Measurements from ENCODE around the gene NXPH3.

The NXPH3 gene

DNA sequence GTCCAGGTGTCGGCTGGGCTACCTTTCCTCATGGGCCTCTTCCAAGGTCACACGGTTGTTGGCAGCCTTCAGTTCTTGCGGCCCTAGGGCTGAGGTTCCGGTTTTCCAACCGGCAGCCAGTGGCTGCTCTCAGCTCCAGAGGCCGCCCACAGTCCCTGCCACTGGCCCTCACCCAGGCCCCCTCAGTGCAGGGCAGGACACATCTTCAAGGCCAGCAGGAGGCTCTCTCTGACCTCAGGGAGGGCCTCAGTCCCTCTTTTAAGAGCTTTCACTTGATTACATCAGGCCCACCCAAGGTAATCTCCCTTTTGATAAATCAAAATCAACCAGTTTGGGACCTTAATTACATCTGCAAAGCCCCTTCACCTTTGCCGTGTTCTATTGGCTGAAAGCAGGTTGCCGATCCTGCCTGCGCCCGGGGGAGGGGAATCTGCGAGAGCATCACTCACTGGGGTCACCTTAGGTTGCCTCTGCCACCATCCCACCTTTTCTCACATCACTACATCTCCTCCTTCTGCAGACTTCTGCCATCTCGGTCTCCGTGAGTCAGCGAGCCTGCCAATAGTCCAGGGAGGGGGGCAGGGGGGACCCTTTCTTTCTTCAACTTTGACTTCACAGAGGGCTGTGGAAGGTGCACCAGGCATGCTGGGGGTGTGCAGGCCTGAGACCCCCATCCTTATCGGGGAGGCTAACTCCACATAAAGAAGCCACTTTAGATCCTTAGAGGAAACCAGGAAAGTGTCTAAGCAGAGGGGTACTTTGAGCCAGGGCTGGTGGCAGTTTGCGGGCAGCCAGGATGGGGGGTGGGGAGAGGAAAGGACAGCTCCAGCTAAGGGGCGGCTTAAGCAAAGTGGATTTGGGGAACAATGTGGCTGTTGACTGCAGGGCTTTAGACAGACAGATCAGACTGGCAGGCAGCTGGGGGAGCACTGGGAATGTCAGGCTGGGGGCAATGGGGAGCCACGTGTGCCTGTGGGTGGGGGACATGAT lies 28.8 kb upstream of the NXPH3 start:
- no peak for ATAC-seq
- TF ChIP-seq CSDC2 (CRISPR knock-in tag; IDR thresholded peaks at IDR 0.05) = no peak
- TF ChIP-seq ZNF70 (CRISPR knock-in tag; IDR thresholded peaks at IDR 0.05) = no peak
- TF ChIP-seq ZNF8 (CRISPR knock-in tag; IDR thresholded peaks at IDR 0.05) = no peak
- TF ChIP-seq ARNTL (CRISPR knock-in tag; IDR thresholded peaks at IDR 0.05; ENCODE audit: borderline replicate concordance, low read depth) = no peak
- TF ChIP-seq, protein P1, sequence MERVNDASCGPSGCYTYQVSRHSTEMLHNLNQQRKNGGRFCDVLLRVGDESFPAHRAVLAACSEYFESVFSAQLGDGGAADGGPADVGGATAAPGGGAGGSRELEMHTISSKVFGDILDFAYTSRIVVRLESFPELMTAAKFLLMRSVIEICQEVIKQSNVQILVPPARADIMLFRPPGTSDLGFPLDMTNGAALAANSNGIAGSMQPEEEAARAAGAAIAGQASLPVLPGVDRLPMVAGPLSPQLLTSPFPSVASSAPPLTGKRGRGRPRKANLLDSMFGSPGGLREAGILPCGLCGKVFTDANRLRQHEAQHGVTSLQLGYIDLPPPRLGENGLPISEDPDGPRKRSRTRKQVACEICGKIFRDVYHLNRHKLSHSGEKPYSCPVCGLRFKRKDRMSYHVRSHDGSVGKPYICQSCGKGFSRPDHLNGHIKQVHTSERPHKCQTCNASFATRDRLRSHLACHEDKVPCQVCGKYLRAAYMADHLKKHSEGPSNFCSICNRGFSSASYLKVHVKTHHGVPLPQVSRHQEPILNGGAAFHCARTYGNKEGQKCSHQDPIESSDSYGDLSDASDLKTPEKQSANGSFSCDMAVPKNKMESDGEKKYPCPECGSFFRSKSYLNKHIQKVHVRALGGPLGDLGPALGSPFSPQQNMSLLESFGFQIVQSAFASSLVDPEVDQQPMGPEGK (CRISPR knock-in tag; IDR thresholded peaks at IDR 0.05; ENCODE audit: borderline replicate concordance) = no peak
- no peak for TF ChIP-seq ESRRG (CRISPR knock-in tag; IDR thresholded peaks at IDR 0.05)
- TF ChIP-seq, protein P2, sequence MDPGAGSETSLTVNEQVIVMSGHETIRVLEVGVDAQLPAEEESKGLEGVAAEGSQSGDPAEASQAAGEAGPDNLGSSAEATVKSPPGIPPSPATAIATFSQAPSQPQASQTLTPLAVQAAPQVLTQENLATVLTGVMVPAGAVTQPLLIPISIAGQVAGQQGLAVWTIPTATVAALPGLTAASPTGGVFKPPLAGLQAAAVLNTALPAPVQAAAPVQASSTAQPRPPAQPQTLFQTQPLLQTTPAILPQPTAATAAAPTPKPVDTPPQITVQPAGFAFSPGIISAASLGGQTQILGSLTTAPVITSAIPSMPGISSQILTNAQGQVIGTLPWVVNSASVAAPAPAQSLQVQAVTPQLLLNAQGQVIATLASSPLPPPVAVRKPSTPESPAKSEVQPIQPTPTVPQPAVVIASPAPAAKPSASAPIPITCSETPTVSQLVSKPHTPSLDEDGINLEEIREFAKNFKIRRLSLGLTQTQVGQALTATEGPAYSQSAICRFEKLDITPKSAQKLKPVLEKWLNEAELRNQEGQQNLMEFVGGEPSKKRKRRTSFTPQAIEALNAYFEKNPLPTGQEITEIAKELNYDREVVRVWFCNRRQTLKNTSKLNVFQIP (CRISPR knock-in tag; IDR thresholded peaks at IDR 0.05; ENCODE audit: borderline replicate concordance, low read depth) = no peak
- no peak for TF ChIP-seq PPARA (CRISPR knock-in tag; IDR thresholded peaks at IDR 0.05; ENCODE audit: borderline replicate concordance)
- TF ChIP-seq, protein P3, sequence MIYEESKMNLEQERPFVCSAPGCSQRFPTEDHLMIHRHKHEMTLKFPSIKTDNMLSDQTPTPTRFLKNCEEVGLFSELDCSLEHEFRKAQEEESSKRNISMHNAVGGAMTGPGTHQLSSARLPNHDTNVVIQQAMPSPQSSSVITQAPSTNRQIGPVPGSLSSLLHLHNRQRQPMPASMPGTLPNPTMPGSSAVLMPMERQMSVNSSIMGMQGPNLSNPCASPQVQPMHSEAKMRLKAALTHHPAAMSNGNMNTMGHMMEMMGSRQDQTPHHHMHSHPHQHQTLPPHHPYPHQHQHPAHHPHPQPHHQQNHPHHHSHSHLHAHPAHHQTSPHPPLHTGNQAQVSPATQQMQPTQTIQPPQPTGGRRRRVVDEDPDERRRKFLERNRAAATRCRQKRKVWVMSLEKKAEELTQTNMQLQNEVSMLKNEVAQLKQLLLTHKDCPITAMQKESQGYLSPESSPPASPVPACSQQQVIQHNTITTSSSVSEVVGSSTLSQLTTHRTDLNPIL (CRISPR knock-in tag; IDR thresholded peaks at IDR 0.05; ENCODE audit: low read depth) = no peak
- TF ChIP-seq, protein P4, sequence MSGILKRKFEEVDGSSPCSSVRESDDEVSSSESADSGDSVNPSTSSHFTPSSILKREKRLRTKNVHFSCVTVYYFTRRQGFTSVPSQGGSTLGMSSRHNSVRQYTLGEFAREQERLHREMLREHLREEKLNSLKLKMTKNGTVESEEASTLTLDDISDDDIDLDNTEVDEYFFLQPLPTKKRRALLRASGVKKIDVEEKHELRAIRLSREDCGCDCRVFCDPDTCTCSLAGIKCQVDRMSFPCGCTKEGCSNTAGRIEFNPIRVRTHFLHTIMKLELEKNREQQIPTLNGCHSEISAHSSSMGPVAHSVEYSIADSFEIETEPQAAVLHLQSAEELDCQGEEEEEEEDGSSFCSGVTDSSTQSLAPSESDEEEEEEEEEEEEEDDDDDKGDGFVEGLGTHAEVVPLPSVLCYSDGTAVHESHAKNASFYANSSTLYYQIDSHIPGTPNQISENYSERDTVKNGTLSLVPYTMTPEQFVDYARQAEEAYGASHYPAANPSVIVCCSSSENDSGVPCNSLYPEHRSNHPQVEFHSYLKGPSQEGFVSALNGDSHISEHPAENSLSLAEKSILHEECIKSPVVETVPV (CRISPR knock-in tag; IDR thresholded peaks at IDR 0.05) = no peak
- no peak for TF ChIP-seq ZFP3 (CRISPR knock-in tag; IDR thresholded peaks at IDR 0.05)
- no peak for TF ChIP-seq SNAI2 (CRISPR knock-in tag; IDR thresholded peaks at IDR 0.05)
- no peak for TF ChIP-seq ZFP30 (CRISPR knock-in tag; IDR thresholded peaks at IDR 0.05)
- TF ChIP-seq, protein P5, sequence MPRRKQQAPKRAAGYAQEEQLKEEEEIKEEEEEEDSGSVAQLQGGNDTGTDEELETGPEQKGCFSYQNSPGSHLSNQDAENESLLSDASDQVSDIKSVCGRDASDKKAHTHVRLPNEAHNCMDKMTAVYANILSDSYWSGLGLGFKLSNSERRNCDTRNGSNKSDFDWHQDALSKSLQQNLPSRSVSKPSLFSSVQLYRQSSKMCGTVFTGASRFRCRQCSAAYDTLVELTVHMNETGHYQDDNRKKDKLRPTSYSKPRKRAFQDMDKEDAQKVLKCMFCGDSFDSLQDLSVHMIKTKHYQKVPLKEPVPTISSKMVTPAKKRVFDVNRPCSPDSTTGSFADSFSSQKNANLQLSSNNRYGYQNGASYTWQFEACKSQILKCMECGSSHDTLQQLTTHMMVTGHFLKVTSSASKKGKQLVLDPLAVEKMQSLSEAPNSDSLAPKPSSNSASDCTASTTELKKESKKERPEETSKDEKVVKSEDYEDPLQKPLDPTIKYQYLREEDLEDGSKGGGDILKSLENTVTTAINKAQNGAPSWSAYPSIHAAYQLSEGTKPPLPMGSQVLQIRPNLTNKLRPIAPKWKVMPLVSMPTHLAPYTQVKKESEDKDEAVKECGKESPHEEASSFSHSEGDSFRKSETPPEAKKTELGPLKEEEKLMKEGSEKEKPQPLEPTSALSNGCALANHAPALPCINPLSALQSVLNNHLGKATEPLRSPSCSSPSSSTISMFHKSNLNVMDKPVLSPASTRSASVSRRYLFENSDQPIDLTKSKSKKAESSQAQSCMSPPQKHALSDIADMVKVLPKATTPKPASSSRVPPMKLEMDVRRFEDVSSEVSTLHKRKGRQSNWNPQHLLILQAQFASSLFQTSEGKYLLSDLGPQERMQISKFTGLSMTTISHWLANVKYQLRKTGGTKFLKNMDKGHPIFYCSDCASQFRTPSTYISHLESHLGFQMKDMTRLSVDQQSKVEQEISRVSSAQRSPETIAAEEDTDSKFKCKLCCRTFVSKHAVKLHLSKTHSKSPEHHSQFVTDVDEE (CRISPR knock-in tag; IDR thresholded peaks at IDR 0.05) = no peak
- TF ChIP-seq OSR1 (CRISPR knock-in tag; IDR thresholded peaks at IDR 0.05) = no peak
- no peak for TF ChIP-seq GLIS3 (CRISPR knock-in tag; IDR thresholded peaks at IDR 0.05)
- no peak for TF ChIP-seq TOX (CRISPR knock-in tag; IDR thresholded peaks at IDR 0.05; ENCODE audit: borderline replicate concordance)
- no peak for TF ChIP-seq RARB (CRISPR knock-in tag; IDR thresholded peaks at IDR 0.05)

DNA sequence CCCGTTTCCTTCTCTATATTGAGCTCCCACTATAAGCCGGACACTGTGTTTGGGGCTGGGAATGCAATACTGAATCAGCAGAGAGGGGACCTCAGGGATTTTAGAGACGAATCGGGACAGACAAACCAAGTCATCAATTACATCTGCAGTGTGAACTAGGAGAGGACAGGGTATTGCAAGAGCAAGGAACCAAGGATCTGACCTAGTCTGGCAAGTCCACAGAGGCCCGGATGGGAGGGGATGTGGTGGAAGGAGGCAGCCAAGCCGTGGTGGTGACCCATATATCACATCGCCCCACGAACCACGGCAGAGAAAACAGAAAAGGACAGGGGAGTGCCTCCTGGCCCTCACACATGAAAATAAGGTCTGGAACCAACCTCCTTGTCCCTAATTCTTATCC lies 28.1 kb upstream of the NXPH3 start:
- ATAC-seq = no peak
- TF ChIP-seq ZNF70 (CRISPR knock-in tag; IDR thresholded peaks at IDR 0.05) (no peak), RARB (CRISPR knock-in tag; IDR thresholded peaks at IDR 0.05) (no peak), CSDC2 (CRISPR knock-in tag; IDR thresholded peaks at IDR 0.05) (no peak), PPARA (CRISPR knock-in tag; IDR thresholded peaks at IDR 0.05; ENCODE audit: borderline replicate concordance) (no peak), OSR1 (CRISPR knock-in tag; IDR thresholded peaks at IDR 0.05) (no peak), ARNTL (CRISPR knock-in tag; IDR thresholded peaks at IDR 0.05; ENCODE audit: borderline replicate concordance, low read depth) (no peak), BACH2 (CRISPR knock-in tag; IDR thresholded peaks at IDR 0.05; ENCODE audit: borderline replicate concordance) (no peak), ZC3H10 (CRISPR knock-in tag; IDR thresholded peaks at IDR 0.05) (no peak), GLIS3 (CRISPR knock-in tag; IDR thresholded peaks at IDR 0.05) (no peak), ZFP30 (CRISPR knock-in tag; IDR thresholded peaks at IDR 0.05) (no peak)
- TF ChIP-seq, protein P4 (CRISPR knock-in tag; IDR thresholded peaks at IDR 0.05) = no peak
- TF ChIP-seq, protein P3 (CRISPR knock-in tag; IDR thresholded peaks at IDR 0.05; ENCODE audit: low read depth) = no peak
